Kidney capillary endothelial cell (primary cell): ENCODE results near the gene CALM3.
"Not testable (repeated sequence)": the region's sequence is repeated elsewhere in the genome, so short reads cannot be mapped to it uniquely, and the experiment has no call there.

Source experiments
- DNase-seq: peaks from one replicate; pipeline ENCODE4 v3.0.0-alpha.2; 2018; ENCODE audit warnings: low spot score

The CALM3 gene

DNA sequence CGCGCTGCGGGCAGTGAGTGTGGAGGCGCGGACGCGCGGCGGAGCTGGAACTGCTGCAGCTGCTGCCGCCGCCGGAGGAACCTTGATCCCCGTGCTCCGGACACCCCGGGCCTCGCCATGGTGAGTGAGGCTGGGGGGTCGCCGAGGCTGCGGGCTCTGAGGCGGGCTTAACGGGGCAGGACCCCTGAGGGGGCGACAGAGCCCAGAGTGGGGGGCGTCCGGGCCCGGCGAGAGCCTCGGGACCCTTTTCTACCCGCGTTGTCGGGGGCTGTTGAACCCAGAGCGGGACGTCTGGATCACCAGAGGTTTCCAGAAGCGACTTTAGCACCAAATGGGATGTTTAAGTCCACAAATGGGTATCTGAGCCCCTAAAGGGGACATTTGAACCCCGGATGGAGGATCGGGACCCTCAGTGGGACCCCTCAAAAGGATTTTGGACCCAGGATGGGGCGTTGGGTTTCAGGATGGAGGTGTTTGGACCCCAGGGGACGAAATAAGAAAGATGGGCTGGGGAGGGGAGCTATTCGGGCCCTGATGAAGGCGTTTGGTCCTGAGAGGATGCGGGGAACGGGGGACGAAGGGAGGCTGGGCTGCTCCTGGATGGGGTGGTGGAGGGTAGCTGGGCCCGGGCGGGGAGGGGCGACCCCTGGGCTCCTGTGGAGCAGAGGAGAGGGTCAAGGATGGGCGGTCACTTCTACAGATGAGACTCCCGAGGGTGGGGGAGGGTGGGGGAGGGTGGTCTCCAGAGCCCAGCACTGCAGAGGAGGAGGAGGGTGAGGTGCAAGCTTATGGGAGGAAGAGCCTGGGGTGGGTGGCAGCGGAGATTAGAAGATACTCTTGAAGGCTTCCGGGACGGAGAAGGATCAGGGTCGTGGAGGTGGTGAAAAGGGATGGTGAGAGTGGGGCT is at the start of gene CALM3:
TSS of gene CALM3 (plus strand) at position 13 of the 907 bp plus-strand sequence. CDS start at position 118, 105 bp downstream.
- DNase-seq = no peak

DNA sequence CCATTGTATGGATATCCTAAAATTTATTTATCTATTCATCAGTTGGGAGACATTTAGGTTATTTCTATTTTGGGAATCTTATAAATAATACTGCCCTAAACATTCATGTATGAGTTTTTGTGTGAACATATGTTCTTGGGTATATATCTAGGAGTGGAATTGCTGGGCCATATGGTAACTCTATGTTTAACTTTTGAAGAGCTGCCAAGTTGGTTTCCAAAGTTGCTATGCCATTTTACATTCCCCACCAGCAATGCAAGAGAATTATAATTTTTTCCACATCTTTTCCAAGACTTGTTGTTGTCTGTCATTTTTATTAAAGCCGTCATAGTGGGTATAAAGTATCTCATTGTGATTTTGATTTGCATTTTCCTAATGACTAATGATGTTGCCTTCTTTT is 48.2 kb upstream of the CALM3 start:
- no peak for DNase-seq

DNA sequence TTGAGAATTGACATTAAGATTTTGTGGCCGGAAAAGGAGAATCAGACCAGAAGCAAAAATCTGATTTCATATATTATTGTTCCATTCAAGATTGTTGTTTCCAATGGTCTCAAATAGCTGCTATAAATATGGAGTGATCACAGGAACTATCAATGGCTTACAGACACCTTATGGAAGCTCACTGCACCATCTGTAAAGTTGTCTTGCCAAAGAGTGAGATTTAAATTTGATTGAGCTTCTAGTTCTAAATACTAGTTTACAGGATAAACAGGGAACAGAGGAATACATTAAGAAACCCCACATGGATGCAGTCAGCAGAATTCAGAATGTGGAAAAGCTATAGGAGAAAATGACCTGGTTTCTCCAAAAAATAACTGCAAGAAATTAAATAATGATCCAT is 47.0 kb upstream of the CALM3 start:
- DNase-seq = no peak

DNA sequence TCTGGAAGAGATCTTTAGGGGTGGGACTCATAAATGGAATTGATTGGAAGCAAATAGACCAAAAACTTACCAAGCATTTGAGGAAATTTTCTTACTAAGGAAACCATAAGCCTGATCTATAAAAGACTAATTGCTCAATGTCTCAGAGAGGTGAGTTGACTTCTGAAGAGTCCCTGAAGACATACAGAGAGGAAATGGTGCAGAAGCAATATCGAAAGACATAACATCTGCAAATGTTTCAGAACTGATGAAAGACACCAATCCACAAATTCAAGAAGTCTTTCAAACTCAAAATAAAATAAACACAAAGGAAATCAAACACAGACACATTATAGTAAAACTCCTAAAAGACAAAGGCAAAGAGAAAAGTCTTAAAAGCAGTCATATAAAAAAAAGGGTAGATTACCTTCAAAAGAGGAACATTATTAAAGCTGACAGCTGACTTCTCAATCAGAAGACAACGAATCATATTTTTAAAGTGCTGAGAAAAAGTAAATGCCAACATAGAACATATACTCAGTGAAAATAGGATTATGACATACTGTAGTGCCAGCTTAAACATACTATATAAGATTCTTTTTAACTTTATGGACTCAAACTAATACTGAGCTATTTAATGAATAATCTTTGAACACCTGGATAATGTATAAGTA is 45.4 kb upstream of the CALM3 start:
- DNase-seq = no peak

DNA sequence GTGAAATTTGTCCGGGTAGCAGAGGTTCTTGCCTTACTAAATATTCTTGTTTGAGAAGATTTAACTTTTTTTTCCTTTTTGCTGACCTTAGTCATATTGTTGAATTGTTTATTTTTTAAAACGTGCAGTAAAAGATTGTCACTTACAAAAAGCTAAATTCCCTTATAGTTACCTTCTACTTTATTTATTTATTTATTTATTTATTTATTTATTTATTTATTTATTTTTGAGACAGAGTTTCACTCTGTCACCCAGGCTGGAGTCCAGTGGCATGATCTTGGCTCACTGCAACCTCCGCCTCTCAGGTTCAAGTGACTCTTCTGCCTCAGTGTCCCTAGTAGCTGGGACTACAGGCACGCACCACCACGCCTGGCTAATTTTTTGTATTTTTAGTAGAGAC is 44.7 kb upstream of the CALM3 start:
- DNase-seq = not testable (repeated sequence)

DNA sequence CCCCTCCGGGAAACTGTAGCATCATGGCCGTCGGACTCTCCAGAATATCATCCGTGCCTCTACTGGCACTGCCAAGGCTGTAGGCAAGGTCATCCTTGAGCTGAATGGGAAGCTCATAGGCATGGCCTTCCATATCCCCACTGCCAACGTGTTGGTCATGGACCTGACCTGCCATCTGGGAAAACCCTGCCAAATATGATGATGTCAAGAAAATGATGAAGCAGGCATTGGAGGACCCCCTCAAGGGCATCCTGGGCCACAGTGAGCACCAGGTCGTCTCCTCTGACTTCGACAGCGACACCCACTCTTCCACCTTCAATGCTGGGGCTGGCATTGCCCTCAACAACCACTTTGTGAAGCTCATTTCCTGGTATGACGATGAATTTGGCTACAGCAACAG is 41.9 kb upstream of the CALM3 start:
- DNase-seq = no peak

DNA sequence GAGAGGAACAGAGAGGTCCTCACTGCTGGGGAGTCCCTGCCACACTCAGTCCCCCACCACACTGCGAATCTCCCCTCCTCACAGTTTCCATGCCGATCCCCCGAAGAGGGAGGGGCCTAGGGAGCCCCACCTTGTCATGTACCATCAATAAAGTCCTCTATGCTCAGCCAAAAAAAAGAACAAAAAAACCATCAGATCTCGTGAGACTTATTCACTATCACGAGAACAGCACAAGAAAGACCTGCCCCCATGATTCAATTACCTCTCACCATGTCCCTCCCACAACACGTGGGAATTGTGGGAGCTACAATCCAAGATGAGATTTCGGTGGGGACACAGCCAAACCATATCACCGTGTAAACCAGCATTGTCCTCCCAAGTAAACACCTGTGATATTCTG is 41.5 kb upstream of the CALM3 start:
- not testable (repeated sequence) for DNase-seq

DNA sequence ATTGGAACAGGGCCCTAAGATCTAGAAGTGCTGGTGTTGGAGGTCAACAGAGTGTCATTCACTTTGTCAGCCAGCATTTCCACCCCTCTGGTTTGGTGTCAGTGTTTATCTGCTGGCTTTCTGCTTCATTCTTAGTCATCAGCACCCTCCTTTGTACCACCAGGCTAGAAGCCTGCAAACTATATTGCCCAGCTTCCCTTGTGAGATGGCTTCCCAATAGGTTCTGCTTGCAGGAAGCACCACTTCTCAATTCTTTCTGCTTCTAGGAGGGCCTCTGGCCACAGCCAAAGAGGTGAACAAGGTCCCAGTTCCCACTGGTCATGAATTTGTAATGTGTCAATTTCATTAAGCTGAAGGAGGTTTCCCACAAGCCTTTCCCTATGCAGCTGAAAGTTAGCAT is 36.4 kb upstream of the CALM3 start:
- DNase-seq = no peak

DNA sequence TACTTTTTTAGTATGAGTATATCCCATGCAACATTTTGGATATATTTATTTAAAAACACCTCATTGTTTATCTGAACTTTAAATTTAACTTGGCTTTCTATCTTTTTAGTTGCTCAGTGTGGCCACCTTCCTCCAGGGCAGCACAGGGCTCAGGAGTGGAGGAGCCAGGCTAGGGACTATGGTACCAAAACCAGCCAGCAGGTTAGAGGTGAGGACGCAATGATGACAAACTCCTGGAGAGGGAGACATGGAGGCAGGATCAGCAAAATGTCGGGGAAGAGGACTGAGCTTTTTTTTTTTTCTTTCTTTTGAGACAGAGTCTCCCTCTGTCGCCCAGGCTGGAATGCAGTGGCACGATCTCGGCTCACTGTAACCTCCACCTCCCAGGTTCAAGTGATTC is 29.6 kb upstream of the CALM3 start:
- DNase-seq = no peak

DNA sequence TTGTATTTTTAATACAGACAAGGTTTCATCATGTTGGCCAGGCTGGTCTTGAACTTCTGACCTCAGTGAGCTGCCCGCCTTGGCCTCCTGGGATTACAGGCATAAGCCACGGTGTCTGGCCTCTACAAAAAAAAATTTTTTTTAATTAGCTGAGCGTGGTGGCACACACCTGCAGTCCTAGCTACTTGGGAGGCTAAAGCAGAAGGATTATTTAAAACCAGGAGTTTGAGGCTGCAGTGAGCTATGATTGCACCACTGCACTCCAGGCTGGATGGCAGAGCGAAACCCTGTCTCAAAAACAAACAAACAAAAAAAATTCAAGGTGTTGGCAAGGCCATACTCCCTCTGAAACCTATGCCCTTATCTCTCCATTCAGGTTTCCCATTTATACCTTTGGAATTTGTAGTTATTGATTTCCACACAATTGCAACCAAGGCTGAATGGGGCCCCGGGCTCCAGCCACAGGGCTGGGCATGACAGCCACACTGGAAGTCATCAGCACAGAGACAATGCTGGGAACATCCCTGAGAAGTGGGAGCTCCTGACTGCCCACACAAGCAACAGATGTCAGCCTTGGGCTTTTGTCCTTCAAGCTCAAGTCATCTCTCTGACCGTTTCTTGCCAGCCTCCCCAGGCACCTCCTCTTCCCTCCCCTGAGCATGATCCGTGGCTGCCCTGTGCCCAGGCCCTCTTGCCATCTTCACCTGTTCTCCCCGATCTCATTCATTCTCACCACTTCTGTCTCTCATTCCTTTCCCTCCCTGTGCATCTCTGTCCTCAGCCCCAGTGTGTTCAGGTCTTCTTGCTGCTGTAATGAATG is 27.2 kb upstream of the CALM3 start:
- DNase-seq = no peak

DNA sequence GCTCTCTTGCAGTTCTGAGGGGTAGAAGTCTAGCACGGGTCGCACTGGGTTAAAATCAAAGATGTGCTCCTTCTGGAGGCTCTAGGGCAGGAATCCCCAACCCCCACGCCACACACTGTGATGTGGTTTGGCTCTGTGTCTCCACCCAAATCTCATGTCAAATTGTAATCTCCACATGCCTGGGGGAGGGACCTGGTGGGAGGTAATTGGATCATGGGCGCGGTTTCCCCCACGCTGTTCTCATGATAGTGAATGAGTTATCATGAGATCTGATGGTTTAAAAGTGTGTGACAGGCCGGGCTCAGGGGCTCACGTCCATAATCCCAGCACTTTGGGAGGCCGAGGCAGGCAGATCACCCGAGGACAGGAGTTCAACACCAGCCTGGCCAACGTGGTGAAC is 26.6 kb upstream of the CALM3 start:
- DNase-seq = no peak

DNA sequence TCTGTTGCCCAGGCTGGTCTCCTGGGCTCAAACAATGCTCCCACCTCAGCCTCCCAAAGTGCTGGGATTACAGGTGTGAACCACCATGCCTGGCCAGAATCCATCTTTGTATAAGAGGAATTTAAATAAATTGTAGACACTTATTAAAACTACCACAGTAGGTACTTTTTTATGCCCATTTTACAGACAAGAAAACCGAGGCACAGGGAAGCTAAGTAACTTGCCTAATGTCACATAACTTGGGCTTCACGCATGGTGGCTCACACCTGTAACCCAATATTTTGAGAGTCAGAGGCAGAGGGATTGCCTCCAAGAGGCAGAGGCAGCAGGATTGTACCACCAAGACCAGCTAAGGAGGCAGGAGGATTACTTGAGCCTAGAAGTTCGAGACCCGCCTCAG is 22.7 kb upstream of the CALM3 start:
- no peak for DNase-seq

DNA sequence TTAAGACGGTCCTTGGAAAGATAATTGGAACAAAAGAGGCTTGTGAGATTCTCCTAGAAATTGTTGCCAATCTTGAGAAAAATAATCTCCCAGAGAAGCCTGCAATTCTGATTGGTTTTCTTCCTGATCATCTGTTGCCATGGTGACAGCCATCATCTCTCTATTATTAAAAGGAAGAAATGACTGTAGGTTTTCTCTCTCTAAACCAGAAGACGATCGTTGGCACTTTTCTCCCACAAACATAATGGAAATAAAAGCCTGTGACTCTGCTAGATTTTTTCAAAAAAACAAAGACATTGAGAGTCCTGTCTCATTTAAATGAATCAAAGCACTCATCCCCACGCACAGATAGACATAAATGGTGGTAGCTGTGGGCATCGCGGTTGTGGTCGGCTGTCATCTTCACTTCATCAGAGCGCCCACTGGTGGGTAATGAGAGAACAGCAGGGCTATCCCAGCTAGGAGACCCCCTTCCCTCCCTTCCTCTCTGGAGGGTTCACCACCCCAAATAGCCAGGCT is 21.7 kb upstream of the CALM3 start:
- DNase-seq = no peak

DNA sequence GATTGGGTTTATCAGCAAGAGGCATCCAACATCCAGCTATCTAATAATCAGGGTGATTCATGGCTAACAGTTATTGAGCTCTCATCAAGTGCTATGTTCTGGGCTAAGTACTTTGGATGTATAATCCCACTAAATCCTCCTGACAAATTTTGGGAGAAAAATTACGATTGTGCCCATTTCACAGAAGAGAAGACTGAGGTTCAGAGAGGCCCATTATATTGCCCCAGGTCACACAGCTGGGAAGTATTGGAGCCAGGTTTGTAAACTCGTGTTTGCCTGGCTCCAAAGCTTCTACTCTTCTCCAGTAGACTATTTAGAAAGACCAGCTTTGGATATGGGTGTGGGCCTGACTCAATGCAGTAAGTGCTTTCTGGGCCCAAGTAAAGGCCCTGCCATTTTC is 20.9 kb upstream of the CALM3 start:
- DNase-seq = no peak

DNA sequence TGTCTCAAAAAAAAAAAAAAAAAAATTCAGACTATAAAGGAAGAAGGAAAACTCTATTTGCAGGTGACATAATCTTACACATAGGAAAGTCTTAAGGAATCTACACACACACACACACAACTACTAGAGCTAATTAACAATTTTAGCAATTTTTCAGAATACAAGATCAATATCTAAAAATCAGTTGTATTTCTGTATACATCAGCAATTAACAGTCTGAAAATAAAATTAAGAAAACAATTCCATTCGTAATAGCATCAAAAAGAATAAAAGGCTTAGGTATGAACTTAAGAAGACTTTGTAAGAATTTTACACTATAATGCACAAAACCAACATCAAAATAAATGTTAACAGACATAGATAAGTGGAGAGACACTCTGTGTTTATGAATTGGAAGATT is 15.6 kb upstream of the CALM3 start:
- no peak for DNase-seq

DNA sequence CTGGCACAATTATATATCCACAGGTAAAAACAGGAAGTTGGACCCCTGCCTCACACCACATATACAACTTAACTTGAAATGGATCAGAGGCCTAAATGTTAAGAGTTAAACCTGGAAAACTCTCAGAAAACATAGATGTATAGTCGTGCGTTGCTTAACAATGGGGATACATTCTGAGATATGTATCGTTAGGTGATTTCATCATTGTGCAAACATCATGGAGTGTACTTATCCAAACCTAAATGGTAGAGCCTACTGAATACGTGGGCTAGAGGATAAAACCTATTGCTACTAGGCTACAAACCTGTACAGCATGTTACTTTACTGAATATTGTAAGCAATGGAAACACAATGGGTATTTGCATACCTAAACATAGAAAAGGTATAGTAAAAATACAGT is 14.8 kb upstream of the CALM3 start:
- DNase-seq = no peak

DNA sequence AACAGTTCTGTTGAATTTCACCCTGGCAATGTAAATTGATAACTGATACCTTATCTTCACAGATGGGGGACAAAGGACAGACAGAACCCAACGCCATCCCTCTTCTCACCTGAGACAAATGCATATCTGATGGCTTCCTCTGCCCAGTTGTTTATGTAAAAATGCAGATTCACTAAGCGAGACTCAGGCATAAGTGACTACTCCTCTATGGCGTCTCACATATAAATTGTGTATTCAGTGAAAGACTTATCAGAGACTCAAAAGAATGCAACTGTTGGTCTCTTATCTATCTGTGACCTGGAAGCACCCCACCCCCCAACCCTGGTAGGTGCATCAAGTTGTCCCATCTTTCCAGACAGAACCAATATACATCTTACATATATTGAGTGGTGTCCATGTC is 13.3 kb upstream of the CALM3 start:
- no peak for DNase-seq

DNA sequence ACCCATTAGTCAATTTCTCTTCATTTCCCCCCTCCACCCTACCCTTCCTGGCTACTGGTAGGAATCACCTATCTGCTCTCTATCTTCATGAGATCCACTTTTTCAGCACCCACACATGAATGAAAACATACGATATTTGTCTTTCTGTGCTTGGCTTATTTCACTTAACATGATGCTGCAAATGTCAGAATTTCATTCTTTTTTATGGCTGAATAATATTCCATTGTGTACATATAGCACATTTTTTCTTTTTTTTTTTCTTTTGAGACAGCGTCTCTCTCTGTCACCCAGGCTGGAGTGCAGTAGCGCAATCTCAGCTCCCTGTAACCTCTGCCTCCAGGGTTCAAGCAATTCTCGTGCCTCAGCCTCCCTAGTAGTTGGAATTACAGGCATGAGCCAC is 9.9 kb upstream of the CALM3 start:
- no peak for DNase-seq

DNA sequence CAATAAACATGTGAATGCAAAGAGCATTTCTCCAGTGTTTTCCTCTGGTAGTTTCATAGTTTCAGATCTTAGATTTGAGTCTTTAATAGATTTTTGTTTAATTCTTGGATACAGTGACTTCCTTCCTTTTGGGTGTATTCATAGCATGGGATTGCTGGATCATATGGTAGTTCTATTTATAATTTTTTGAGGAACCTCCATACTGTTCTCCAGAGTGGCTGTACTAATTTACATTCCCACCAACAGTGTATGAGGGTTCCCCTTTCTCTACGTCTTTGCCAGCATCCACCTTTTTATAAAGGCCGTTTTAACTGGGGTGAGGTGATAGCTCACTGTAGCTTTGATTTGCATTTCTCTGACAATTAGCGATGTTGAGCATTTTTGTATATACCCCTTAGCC is 9.3 kb upstream of the CALM3 start:
- DNase-seq = no peak

DNA sequence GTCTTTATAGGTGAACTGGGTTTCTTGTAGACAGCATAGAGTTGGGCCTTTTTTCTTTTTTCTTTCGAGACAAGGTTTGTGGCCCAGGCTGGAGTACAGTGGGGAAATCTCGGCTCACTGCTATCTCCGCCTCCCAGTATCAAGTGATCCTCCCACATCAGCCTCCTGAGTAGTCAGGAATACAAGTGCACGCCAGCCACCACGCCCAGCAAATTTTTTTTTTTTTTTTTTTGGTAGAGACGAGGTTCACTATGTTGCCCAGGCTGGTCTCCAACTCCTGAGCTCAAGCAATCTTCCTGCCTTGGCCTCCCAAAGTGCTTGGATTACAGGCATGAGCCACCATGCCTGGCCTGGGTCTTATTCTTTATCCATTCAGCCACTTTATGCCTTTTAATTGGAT is 5.1 kb upstream of the CALM3 start:
- DNase-seq = no peak

DNA sequence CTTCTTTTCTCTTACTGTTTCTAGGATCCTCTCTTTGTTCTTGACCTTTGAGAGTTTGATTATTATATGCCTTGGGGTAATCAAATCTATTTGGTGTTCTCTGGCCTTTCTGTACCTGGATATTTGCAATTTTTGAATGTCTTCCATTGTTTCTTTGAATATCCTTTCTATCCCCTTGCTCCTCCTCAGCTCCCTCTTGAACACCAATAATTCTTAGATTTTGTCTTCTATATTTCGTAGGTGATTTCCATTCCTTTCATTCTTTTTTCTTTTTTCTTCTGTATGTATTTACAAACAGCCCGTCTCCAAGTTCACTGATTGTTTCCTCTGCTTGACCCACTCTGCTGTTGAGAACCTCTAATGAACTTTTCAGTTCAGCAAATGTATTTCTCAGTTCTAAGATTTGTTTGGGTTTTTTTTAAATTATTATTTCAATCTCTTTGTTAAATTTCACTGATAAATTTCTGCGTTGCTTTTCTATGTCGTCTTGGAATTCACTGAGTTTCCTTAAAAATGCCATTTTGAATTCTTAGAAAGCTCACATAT is 2.7 kb upstream of the CALM3 start:
- DNase-seq = no peak

DNA sequence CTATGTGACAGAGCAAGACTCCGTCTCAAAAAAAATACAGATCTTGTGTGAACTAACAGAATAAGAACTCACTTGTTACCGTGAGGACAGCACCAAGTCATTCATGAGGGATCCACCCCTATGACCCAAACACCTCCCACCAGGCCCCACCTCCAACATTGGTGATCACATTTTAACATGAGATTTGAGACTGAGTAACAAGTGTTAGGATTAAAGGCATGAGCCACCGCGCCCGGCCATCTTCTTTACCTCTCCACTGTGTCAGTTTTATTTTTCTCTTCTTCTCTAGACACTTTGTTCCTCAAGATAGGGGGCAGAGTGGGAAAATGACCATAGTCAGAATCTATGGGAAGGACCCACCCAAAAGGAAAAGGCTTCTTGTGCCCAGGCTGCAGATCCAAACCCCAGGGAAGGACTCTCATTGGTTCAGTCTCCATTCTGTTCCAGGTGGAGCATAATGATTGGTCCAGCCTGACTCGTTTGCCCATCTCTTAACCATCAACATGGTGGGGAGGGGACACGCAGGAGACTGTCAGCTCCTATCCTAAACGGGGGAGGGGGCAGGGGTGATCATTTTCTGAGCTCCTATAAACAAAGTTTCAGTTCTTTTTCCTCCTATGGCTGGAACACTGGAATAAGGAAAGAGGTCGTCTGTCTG is 1.3 kb upstream of the CALM3 start:
- DNase-seq = no peak
